Inflammatory macrophage treated with lipopolysaccharide for 4 hours (primary cell): ENCODE data around the gene TAF10.

Experiments used
- DNase-seq: peaks from one replicate; pipeline ENCODE4 v3.0.0-alpha.2; 2020

Gene TAF10

GRCh38 chr11:6623391-6624363, 11.7 kb upstream of the TAF10 start:
- DNase-seq, result no peak

- no peak for DNase-seq
Observed at GRCh38 chr11:6622261-6623171, 10.5 kb upstream of the TAF10 start.

DNA sequence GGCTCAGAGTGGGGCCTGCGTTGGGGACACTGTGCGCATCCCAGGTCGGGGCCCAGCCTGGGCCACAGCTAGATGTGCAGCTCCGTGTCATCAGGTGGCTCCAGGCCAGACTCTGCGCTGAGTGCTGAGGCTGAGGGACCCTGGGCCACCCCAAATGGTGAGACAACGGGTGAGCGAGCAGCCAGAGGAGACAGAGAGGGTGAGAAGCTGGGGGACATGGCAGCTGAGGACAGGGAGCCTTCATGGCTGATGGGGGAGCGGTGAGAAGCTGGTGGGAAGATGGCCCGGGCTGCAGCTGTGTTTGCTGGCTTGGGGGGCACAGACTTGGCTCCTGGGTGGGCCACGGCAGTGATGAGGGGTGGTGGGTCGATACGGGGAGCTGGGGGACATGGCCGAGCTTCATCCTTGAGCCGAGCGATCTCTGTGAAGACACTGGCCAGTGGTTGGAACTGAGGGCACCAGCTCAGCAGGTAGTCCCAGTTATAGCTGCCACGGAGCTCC, 9.7 kb upstream of the TAF10 start:
- DNase-seq, result no peak

DNA sequence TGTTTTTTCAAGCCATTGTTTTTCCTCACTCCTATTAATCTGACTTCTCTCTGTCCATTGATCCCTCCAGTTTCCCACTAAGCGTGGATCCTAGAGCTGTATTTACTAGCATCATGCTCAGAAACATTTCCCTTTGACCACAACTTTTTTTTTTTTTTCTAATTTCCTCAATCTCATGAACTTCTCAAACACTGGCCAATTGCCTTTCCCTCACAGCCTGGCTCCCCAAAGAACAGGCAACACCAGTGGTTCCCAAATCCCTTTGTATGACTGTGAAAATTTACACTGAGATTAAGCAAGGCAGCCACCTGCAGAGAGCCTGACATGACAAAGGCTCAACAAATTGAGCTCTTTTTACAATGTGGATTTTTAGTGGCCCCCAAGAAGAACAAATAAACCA, 8.6 kb upstream of the TAF10 start:
- peak; percentile 35 for DNase-seq

DNA sequence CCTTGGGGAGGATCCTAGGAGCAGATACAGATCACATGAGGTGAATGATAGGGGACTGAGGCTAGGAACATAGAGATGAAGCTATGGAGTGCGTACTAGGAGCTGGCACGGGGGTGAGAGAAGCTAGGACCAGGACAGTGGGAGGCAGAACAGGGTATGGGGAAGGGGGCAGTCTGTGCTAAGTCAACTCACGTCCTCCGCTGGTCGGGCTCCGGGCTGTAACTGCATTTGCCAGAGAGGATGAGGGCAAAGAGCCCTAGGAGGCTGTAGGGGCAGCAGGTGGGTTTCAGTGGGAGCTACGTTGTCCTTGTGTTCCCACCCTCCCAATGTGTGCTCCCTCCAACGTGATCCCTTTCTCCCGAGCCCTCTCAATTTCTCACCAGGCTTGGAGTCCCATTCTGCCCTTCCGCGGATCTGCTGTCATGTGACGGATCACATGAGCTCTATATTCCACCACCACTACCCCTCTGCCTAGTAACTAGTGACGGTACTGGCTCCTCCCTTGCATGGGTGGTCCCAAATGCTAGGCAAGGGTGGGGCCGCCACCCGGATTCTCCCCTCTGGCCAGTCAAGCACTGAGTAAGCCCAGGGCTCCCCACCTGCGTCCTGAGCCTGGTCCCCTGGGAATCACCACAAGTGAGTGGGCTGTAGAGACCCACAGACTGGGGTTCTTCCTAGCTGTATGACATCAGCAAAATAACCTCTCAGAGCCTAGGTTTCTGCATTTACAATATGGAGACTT, 7.2 kb upstream of the TAF10 start, which contains the start of gene TPP1:
Gene TPP1 (minus strand): TSS at position 419 of the 742 bp plus-strand sequence. CDS start 22 bp downstream, at position 397.
- peak; percentile 96 for DNase-seq

DNA sequence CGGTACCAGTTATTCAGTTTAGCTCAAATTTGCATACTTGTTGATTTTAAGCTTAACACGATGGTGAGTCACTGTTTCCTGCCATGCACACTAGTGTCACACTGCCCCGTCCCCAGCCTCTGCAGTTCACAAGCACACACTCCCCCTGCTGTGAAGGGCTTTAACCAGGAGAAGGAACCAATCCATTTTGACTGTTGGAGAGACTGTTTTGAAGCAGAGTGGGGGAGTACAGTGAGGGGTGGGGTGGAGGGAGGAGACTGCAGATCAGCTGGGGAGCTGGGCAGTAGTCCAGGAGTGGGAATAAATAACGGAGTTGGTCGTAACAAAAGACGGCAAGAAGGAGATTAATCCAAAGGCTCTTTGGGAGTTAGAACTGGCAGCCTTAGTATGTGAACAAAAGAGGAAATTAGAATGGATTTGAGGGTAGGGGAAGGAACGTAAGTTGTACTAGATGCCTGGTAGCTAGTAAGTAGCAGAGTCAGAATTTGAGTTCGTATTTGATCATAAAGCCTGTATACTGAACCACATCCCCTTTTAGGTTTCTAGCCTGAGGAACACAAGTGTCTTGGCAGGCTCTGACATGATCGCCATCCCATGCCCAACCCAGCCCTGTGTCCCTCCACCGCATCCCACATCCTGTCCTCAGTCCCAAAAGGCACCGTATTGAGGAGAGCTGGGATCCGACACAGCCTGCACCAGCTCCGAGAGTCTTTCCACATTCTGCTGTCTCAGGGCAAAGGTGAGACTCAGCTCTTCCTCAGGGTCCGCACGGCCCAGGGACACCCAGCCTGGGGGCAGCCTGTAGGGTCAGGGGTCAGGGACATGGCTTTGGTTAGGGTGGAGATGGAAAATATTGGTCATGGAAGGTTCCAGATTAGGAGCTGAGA, 6.3 kb upstream of the TAF10 start:
- DNase-seq, result peak; percentile 85

- peak; percentile 83 for DNase-seq
Observed at GRCh38 chr11:6617315-6617781, 5.3 kb upstream of the TAF10 start.

- DNase-seq, result no peak
Observed at GRCh38 chr11:6616596-6617250, 4.7 kb upstream of the TAF10 start.

DNA sequence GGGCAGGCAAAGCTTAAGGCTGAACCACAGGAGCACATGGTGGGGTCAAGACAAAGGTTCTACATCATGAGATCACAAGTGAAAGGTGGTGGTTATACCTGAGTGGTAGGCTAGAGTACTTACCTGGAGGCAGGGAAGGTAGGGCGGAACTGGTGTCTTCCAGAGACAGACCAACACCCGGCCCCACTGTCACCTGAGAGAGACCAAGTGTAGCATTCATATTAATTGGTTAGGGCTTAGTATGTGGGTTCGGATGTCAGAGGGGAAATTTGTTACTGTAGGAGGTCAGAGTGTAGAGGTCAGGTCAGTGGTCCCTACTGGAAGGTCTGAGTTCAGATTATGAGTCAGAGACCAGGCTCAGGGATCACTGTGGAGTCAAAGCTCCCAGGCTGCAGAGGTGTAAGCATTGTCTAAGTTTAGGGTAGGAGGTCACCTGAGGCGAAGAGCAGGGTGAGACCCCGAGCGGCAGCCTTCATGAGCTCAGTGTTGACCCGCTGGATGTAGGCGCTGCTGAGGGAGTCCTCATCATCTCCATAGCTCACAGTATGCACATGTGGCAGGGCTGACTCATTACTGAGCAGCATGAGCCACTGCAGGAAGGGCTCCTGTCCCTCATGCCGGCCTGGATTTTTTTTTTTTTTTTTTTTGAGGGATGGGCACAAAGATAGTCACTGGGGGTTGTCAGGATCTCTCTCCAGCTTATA, 4.0 kb upstream of the TAF10 start:
- no peak for DNase-seq

DNA sequence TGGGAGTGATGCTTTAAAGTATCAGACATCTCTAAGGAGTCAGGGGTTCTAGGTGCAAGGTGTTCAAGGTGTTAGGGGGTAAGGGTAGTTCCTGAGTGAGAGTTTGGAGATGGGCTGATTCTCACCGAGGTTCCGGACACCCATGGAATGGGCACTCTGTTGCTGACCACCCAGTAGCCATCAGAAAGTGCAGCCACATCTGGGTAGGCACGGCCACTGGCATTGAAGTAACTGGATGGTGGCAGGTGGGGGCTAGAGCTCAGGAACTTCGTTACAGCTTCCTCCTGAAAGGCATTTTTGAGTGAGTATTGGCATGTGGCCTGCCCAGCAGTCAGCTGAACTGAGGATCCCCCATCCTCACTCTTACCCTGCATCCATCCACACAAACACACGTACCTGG, 3.0 kb upstream of the TAF10 start:
- DNase-seq, result no peak

GRCh38 chr11:6614446-6614845, 2.4 kb upstream of the TAF10 start:
- DNase-seq, result no peak

GRCh38 chr11:6613496-6613895, 1.5 kb upstream of the TAF10 start:
- DNase-seq, result no peak

- no peak for DNase-seq
Observed at GRCh38 chr11:6611963-6612212, 128 bp downstream of the TAF10 start.

DNA sequence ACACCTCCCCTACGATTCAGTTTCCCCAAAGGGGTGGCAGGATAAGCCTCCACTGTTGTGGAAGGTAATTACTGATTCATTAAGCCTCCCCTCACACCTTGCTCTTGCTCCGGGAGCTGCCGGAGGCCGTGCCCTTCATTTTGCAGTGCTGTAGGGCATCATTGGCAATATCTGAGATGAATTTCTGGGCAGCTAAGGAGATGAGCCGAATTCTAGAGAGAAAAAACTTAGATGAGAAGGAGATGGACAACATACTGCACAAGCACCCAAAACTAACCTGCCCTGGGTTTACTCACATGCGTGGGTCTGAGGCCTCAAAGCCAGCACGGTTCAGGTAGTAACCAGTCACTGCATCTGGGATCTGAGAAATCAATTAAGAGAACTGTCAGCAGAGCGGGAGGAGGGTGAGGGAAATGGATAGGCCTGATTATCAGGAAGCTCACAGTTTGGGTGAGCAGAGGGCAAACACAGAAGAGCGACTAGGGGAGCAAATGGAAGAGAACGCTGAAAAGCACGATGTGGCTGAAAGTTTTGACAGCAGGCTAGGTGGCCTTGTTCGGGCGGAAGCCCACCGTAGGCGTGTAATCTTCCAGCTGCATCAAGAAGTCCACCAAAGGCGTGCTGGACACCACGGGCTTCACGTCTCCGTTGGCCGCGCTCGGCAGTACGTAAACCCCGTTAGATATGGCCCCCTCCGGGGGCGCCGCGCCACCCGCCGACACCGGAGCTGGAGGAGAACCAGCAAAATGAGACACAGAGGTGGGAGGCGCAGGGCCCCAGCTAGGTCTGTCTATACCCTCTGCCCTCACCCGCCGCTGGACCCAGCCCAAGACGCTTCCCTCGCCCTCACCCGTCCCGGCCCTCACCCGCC, 689 bp downstream of the TAF10 start:
- DNase-seq, result no peak

- no peak for DNase-seq
Observed at GRCh38 chr11:6610591-6610990, 1.4 kb downstream of the TAF10 start.

DNA sequence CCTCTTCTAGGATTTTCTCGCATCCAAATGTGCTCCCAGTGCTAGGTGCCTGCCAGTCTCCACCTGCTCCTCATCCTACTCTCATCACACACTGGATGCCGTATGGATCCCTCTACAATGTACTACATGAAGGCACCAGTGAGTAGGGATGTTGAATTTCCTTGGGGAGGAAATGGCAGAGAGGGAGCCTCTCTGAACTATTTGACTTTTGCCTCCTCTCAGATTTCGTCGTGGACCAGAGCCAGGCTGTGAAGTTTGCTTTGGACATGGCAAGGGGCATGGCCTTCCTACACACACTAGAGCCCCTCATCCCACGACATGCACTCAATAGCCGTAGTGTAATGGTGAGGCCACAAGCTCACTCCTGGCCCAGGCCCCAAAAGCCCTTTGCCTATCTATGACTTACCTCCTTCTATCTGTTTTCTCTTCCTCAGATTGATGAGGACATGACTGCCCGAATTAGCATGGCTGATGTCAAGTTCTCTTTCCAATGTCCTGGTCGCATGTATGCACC, 2.5 kb downstream of the TAF10 start:
- no peak for DNase-seq

DNA sequence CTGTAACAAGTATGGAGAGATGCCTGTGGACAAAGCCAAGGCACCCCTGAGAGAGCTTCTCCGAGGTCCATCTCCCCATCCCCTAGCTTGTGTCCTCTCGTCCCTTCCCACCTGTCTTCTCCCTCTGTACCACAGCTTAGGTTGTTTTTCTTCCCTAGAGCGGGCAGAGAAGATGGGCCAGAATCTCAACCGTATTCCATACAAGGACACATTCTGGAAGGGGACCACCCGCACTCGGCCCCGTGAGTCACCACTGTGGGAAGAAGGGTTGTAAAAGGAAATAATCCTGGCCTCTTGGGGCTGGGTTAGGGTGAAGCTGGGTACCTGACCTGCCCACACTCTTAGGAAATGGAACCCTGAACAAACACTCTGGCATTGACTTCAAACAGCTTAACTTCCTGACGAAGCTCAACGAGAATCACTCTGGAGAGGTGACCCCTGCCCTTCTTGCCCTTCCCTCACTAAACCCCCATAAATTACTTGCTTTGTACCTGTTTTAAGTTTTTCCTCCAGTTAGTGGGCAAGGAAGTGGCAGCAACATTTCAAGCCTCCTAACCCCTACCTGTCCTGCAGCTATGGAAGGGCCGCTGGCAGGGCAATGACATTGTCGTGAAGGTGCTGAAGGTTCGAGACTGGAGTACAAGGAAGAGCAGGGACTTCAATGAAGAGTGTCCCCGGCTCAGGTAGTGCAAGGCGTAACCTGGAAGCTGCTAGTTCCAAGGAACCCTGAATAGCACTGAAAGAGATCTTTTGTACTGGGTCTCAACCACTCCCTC, 3.1 kb downstream of the TAF10 start:
- DNase-seq, result no peak

GRCh38 chr11:6608011-6608410, 4.0 kb downstream of the TAF10 start:
- DNase-seq, result no peak
